K562 (cell line): ENCODE measurements around the gene HSD17B12. TPM values are rescaled to one million over a fixed set of nuclear protein-coding genes. Genes with fewer than 3 reads are reported as not detected.

ENCODE experiments used
- CTCF ChIP-seq, 3 experiments: IDR thresholded peaks in 2 of 3; conservative IDR thresholded peaks in 1 of 3; 2 replicates each; pipeline ENCODE4 v1.5.1; 2011 to 2012; ENCODE audit warnings: low read length in 3 of 3, mild to moderate bottlenecking in 3 of 3, control low read depth in 2 of 3, improper control_type of control experiment in 1 of 3, inconsistent platforms in 1 of 3, low read depth in 1 of 3, mixed read lengths in 1 of 3, moderate library complexity in 1 of 3; ENCODE audit not compliant: insufficient read depth in 2 of 3
- EP400 ChIP-seq: fragments of 450-650 bp; IDR thresholded peaks from 2 replicates; pipeline ENCODE4 v1.6.1; 2017; ENCODE audit warnings: antibody characterized with exemption, mild to moderate bottlenecking, moderate library complexity
- GATAD2A ChIP-seq: fragments of 450-650 bp; IDR thresholded peaks from 2 replicates; pipeline ENCODE4 v1.6.1; 2017
- KAT7 ChIP-seq: sonication (generic); formaldehyde crosslinking; IDR thresholded peaks from 2 replicates; pipeline ENCODE4 v1.8.0; 2022; ENCODE audit warnings: missing genetic modification reagents, mild to moderate bottlenecking, borderline replicate concordance
- KLF6 ChIP-seq: fragments of 250-450 bp; sonication (Bioruptor Pico); IDR thresholded peaks from 2 replicates; pipeline ENCODE4 v1.4.0; 2020; ENCODE audit warnings: mild to moderate bottlenecking, moderate library complexity, borderline replicate concordance
- MBD2 ChIP-seq: sonication (generic); IDR thresholded peaks from 2 replicates; pipeline ENCODE4 v1.6.1; 2016; ENCODE audit warnings: low read depth, borderline replicate concordance
- NCOA6 ChIP-seq: fragments of 450-650 bp; IDR thresholded peaks from 2 replicates; pipeline ENCODE4 v1.6.1; 2017; ENCODE audit warnings: mild to moderate bottlenecking
- NFE2L1 ChIP-seq: fragments of 450-650 bp; IDR thresholded peaks from 2 replicates; pipeline ENCODE4 v1.6.1; 2016; ENCODE audit warnings: missing genetic modification characterization, low read depth, mild to moderate bottlenecking, missing compliant biosample characterization, moderate library complexity, borderline replicate concordance
- NFRKB ChIP-seq: fragments of 450-650 bp; IDR thresholded peaks from 2 replicates; pipeline ENCODE4 v1.6.1; 2016; ENCODE audit warnings: low read depth
- POLR3G ChIP-seq: IDR thresholded peaks from 2 replicates; pipeline ENCODE4 v1.6.1; 2011; ENCODE audit not compliant: insufficient read length, insufficient replicate concordance; ENCODE audit errors: extremely low read depth
- PURB ChIP-seq: sonication (generic); formaldehyde crosslinking; IDR thresholded peaks from 2 replicates; pipeline ENCODE4 v1.9.0; 2021; ENCODE audit warnings: low read depth, mild to moderate bottlenecking, missing genetic modification reagents
- RB1 ChIP-seq: fragments of 450-650 bp; IDR thresholded peaks from 2 replicates; pipeline ENCODE4 v1.6.1; 2017; ENCODE audit warnings: low read depth, mild to moderate bottlenecking
- TCF3 ChIP-seq: sonication (generic); formaldehyde crosslinking; IDR thresholded peaks from 2 replicates; pipeline ENCODE4 v1.4.0; 2020; ENCODE audit warnings: mild to moderate bottlenecking, missing genetic modification reagents
- TGIF2 ChIP-seq: sonication (generic); formaldehyde crosslinking; IDR thresholded peaks from 2 replicates; pipeline ENCODE4 v1.8.1; 2022; ENCODE audit warnings: mild to moderate bottlenecking, missing genetic modification reagents, moderate library complexity
- TRIM28 ChIP-seq: fragments of 450-650 bp; IDR thresholded peaks from 2 replicates; pipeline ENCODE4 v1.6.1; 2017
- ZNF23 ChIP-seq: fragments of 250-450 bp; sonication (Bioruptor Pico); IDR thresholded peaks from 2 replicates; pipeline ENCODE4 v1.4.0; 2020; ENCODE audit warnings: mild to moderate bottlenecking
- ZNF780A ChIP-seq: fragments of 250-450 bp; sonication (Bioruptor Pico); IDR thresholded peaks from 2 replicates; pipeline ENCODE4 v1.5.0; 2021; ENCODE audit warnings: mild to moderate bottlenecking
- polyA plus RNA-seq, 8 experiments: library from polyadenylated mRNA; depleted of rRNA in 4 of 8; stranded (reverse) in 5 of 8; unstranded in 3 of 8; fragments of >200 nt; fragmentation: Nextera tagmentation in 2 of 8; fragmentation: Illumina TruSeq in 1 of 8; extraction: Ambion mirVana in 2 of 8; extraction: Trizol in 1 of 8; gene quantifications; 2 replicates each; pipeline versions ENCODE4 v1.2.1 to v1.2.3, GENCODE V29; 2011 to 2014; ENCODE audit warnings: inconsistent platforms in 1 of 8, missing spikeins in 1 of 8
- total RNA-seq, 7 experiments: library from RNA; depleted of rRNA in 6 of 7; stranded (reverse); fragments of >200 nt in 6 of 7; fragmentation: Illumina TruSeq in 2 of 7; extraction: Trizol in 2 of 7; gene quantifications; 2 replicates each; pipeline versions ENCODE4 v1.2.1 to v1.2.3, GENCODE V29; 2011 to 2021; ENCODE audit warnings: low replicate concordance in 1 of 7
- TF ChIP-seq, protein P1 (sequence below): IDR thresholded peaks from 2 replicates; pipeline ENCODE4 v1.6.1; 2014; ENCODE audit warnings: antibody characterized with exemption
- TF ChIP-seq, protein P2 (sequence below): fragments of 250-450 bp; sonication (Bioruptor Pico); IDR thresholded peaks from 2 replicates; pipeline ENCODE4 v1.4.0; 2020; ENCODE audit warnings: mild to moderate bottlenecking, moderate library complexity
- TF ChIP-seq, protein P3 (sequence below): fragments of 450-650 bp; formaldehyde crosslinking; IDR thresholded peaks from 2 replicates; pipeline ENCODE4 v1.4.0; 2020; ENCODE audit warnings: mild to moderate bottlenecking, mixed read lengths
- TF ChIP-seq, protein P4 (sequence below): fragments of 450-650 bp; IDR thresholded peaks from 2 replicates; pipeline ENCODE4 v1.6.1; 2014; ENCODE audit warnings: low read depth, mild to moderate bottlenecking, moderate library complexity, borderline replicate concordance

The HSD17B12 gene
- total and polyA plus RNA-seq, 9 of the 15 experiments (the other 6 are each of a cell fraction or from before 2014, with no cell fraction given), result 9.1 to 34.5 (median 23.3) TPM

DNA sequence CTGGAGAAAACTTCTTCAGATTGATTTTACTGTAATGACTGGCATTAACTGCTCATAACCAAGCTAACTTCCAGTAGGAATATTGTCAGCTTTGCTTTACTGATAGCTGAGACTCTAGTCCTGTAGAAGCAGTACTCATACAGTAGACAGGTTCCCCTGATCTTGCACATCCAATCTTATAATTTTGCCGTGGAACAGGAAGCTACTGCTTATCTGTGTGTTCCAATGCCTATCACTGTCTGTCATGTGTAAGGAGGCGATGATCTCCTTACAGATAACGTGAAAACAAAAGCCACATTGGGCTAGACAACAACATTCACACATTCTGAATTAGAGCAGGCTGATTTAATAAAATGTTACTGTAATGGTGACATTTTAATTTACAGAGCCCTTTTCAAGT, 13.2 kb downstream of the HSD17B12 start (continued):
- TF ChIP-seq, protein P1, sequence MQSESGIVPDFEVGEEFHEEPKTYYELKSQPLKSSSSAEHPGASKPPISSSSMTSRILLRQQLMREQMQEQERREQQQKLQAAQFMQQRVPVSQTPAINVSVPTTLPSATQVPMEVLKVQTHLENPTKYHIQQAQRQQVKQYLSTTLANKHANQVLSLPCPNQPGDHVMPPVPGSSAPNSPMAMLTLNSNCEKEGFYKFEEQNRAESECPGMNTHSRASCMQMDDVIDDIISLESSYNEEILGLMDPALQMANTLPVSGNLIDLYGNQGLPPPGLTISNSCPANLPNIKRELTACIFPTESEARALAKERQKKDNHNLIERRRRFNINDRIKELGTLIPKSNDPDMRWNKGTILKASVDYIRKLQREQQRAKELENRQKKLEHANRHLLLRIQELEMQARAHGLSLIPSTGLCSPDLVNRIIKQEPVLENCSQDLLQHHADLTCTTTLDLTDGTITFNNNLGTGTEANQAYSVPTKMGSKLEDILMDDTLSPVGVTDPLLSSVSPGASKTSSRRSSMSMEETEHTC, result no peak
- TF ChIP-seq EP400 (no peak), TRIM28 (no peak), GATAD2A (no peak), NFE2L1 (no peak), KAT7 (CRISPR knock-in tag) (no peak), TGIF2 (no peak), TCF3 (CRISPR knock-in tag) (peak; percentile 80), ZNF780A (CRISPR knock-in tag) (no peak), KLF6 (CRISPR knock-in tag) (peak; percentile 48; the same call in 1 of the 2 replicates), NFRKB (no peak), POLR3G (no peak), CTCF (IDR thresholded peaks at IDR 0.05 in 2 of 3, conservative IDR thresholded peaks at IDR 0.05 in 1 of 3; ENCODE audit: insufficient read depth in 2 of 3, low read depth in 1 of 3, low read length in 3 of 3) (no peak), RB1 (0 out of 2 replicates have a peak, but pooled peaks have one; percentile 23), ZNF23 (CRISPR knock-in tag) (no peak), PURB (CRISPR knock-in tag) (no peak), MBD2 (peak; percentile 47; the same call in 1 of the 2 replicates), NCOA6 (no peak)
- TF ChIP-seq, protein P2, sequence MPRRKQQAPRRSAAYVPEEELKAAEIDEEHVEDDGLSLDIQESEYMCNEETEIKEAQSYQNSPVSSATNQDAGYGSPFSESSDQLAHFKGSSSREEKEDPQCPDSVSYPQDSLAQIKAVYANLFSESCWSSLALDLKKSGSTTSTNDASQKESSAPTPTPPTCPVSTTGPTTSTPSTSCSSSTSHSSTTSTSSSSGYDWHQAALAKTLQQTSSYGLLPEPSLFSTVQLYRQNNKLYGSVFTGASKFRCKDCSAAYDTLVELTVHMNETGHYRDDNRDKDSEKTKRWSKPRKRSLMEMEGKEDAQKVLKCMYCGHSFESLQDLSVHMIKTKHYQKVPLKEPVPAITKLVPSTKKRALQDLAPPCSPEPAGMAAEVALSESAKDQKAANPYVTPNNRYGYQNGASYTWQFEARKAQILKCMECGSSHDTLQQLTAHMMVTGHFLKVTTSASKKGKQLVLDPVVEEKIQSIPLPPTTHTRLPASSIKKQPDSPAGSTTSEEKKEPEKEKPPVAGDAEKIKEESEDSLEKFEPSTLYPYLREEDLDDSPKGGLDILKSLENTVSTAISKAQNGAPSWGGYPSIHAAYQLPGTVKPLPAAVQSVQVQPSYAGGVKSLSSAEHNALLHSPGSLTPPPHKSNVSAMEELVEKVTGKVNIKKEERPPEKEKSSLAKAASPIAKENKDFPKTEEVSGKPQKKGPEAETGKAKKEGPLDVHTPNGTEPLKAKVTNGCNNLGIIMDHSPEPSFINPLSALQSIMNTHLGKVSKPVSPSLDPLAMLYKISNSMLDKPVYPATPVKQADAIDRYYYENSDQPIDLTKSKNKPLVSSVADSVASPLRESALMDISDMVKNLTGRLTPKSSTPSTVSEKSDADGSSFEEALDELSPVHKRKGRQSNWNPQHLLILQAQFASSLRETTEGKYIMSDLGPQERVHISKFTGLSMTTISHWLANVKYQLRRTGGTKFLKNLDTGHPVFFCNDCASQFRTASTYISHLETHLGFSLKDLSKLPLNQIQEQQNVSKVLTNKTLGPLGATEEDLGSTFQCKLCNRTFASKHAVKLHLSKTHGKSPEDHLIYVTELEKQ (CRISPR knock-in tag), result no peak
- TF ChIP-seq, protein P3, sequence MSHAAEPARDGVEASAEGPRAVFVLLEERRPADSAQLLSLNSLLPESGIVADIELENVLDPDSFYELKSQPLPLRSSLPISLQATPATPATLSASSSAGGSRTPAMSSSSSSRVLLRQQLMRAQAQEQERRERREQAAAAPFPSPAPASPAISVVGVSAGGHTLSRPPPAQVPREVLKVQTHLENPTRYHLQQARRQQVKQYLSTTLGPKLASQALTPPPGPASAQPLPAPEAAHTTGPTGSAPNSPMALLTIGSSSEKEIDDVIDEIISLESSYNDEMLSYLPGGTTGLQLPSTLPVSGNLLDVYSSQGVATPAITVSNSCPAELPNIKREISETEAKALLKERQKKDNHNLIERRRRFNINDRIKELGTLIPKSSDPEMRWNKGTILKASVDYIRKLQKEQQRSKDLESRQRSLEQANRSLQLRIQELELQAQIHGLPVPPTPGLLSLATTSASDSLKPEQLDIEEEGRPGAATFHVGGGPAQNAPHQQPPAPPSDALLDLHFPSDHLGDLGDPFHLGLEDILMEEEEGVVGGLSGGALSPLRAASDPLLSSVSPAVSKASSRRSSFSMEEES (CRISPR knock-in tag), result no peak
- TF ChIP-seq, protein P4, sequence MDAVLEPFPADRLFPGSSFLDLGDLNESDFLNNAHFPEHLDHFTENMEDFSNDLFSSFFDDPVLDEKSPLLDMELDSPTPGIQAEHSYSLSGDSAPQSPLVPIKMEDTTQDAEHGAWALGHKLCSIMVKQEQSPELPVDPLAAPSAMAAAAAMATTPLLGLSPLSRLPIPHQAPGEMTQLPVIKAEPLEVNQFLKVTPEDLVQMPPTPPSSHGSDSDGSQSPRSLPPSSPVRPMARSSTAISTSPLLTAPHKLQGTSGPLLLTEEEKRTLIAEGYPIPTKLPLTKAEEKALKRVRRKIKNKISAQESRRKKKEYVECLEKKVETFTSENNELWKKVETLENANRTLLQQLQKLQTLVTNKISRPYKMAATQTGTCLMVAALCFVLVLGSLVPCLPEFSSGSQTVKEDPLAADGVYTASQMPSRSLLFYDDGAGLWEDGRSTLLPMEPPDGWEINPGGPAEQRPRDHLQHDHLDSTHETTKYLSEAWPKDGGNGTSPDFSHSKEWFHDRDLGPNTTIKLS, result no peak
